GM13976 (cell line): ENCODE results near the gene BGN.

Experiments used
- DNase-seq: peaks from one replicate; pipeline ENCODE4 v3.0.0; 2012; ENCODE audit warnings: low spot score
- CTCF ChIP-seq: IDR thresholded peaks from 2 replicates; pipeline ENCODE4 v1.5.1; 2012; ENCODE audit warnings: borderline replicate concordance, mild to moderate bottlenecking; ENCODE audit not compliant: insufficient read depth; ENCODE audit errors: extremely low read depth, missing control alignments, control extremely low read depth
- in situ Hi-C: fragments of 300-500 bp; cut with MboI; formaldehyde crosslinking; loops from one replicate; pipeline ENCODE4 v1.12.0; 2022; ENCODE audit warnings: low sequenced_read_pairs, mixed read lengths, inconsistent platforms; ENCODE audit not compliant: unreplicated experiment

Gene BGN

GRCh38 chrX:153525451-153525850 lies 30.7 kb downstream of the BGN start:
- no peak for DNase-seq
- TF ChIP-seq CTCF = no peak
- in situ Hi-C loops = no loop called here

- in situ Hi-C loops = no loop called here
- TF ChIP-seq CTCF = no peak
- DNase-seq = no peak
Observed at GRCh38 chrX:153526042-153526441, 31.3 kb downstream of the BGN start.

GRCh38 chrX:153526801-153527200 lies 32.0 kb downstream of the BGN start:
- in situ Hi-C loops = no loop called here
- TF ChIP-seq CTCF = no peak
- no peak for DNase-seq

GRCh38 chrX:153527208-153527607 lies 32.4 kb downstream of the BGN start:
- no peak for TF ChIP-seq CTCF
- in situ Hi-C loops = no loop called here
- DNase-seq = no peak

- no peak for TF ChIP-seq CTCF
- DNase-seq = no peak
- in situ Hi-C loops = no loop called here
Observed at GRCh38 chrX:153530411-153531129, 35.8 kb downstream of the BGN start.

GRCh38 chrX:153533091-153533490 lies 38.3 kb downstream of the BGN start:
- no peak for TF ChIP-seq CTCF
- in situ Hi-C loops = no loop called here
- no peak for DNase-seq
